H1 (cell line): ENCODE measurements around the gene RHBDD2. TPM values are rescaled to one million over a fixed set of nuclear protein-coding genes. Genes with fewer than 3 reads are reported as not detected.

ENCODE experiments used
- ATF3 ChIP-seq: IDR thresholded peaks from 2 replicates; pipeline ENCODE4 v1.6.1; 2011; ENCODE audit warnings: low read depth, mild to moderate bottlenecking, low read length; ENCODE audit not compliant: insufficient read depth
- BCL11A ChIP-seq, 2 experiments: IDR thresholded peaks; one replicate each; pipeline ENCODE4 v1.6.1; 2011; ENCODE audit warnings: low read depth in 2 of 2, low read length in 2 of 2, mild to moderate bottlenecking in 2 of 2
- FOSL1 ChIP-seq: IDR thresholded peaks from 2 replicates; pipeline ENCODE4 v1.6.1; 2011; ENCODE audit warnings: mild to moderate bottlenecking, low read depth, low read length, moderate library complexity; ENCODE audit not compliant: insufficient read depth
- HDAC2 ChIP-seq, 2 experiments: fragments of 300-600 bp in 1 of 2; sonication (generic) in 1 of 2; IDR thresholded peaks; 2 replicates each; pipeline ENCODE4 v1.6.1; 2011 to 2012; ENCODE audit warnings: low read depth in 2 of 2, low read length in 2 of 2, mild to moderate bottlenecking in 2 of 2, moderate library complexity in 2 of 2, borderline replicate concordance in 1 of 2, inconsistent platforms in 1 of 2
- KDM4A ChIP-seq: IDR thresholded peaks from one replicate; pipeline ENCODE4 v1.7.1; 2012; ENCODE audit warnings: low read depth, mild to moderate bottlenecking, moderate library complexity, low read length, inconsistent platforms; ENCODE audit not compliant: severe bottlenecking
- TCF12 ChIP-seq: IDR thresholded peaks from 2 replicates; pipeline ENCODE4 v1.6.1; 2011; ENCODE audit warnings: low read depth, mild to moderate bottlenecking, low read length
- polyA plus RNA-seq, 7 experiments: library from polyadenylated mRNA; depleted of rRNA in 3 of 7; stranded (reverse) in 5 of 7; unstranded in 2 of 7; fragments of >200 nt in 5 of 7; fragments of 200-250 nt in 2 of 7; gene quantifications; 1 replicate in 5 of 7; 2 replicates in 1 of 7; 4 replicates in 1 of 7; pipeline versions ENCODE4 v1.2.1 to v1.2.3, GENCODE V29; 2011 to 2013; ENCODE audit warnings: missing spikeins in 2 of 7, mixed read lengths in 2 of 7
- total RNA-seq: library from RNA; stranded (reverse); fragmentation: NEBNext Ultra II Directional; extraction: Animal tissue kit (Norgen Biotek cat#: 25700); gene quantifications from 2 replicates; pipeline ENCODE4 v1.2.1, GENCODE V29; 2021

RHBDD2 gene
- total and polyA plus RNA-seq, 2 of the 8 experiments (the other 6 are each of a cell fraction or from before 2014, with no cell fraction given): 28.3 to 65.5 TPM

- TF ChIP-seq HDAC2 (IDR thresholded peaks at IDR 0.05; ENCODE audit: borderline replicate concordance in 1 of 2, low read depth in 2 of 2, low read length in 2 of 2) (no peak), BCL11A (IDR thresholded peaks at IDR 0.05; ENCODE audit: low read depth in 2 of 2, low read length in 2 of 2) (no peak), TCF12 (no peak), KDM4A (no peak), ATF3 (no peak), FOSL1 (no peak)
These were observed 49.7 kb downstream of the RHBDD2 start (continued) for GRCh38 chr7:75928568-75928914.
